CD4-positive, alpha-beta T cell (primary cell): ENCODE measurements around the gene BCAS2. TPM values are rescaled to one million over a fixed set of nuclear protein-coding genes. Genes with fewer than 3 reads are reported as not detected.
A peak's percentile ranks its signal among the peaks of the same experiment; 100 is the strongest.

Experiments used
- ATAC-seq: fragments of 200-7000 bp; cut with Tn5 transposase; one replicate; pipeline ENCODE4 v1.10.0; 2022; ENCODE audit warnings: mild to moderate bottlenecking; ENCODE audit not compliant: poor library complexity
- CTCF ChIA-PET: fragments of 350-600 bp; sonication (Branson Sonifier 250); formaldehyde crosslinking; loops from one replicate; lab custom pipeline; 2021; ENCODE audit warnings: antibody characterized with exemption, inconsistent platforms; lab: Charles Lee
- POLR2A ChIA-PET: fragments of 350-600 bp; sonication (Branson Sonifier 250); formaldehyde crosslinking; loops from one replicate; lab custom pipeline; 2021; ENCODE audit warnings: antibody characterized with exemption, inconsistent platforms; lab: Charles Lee
- DNase-seq, 14 experiments: peaks; one replicate each; pipeline ENCODE4 v3.0.0-alpha.2; 2013 to 2020; ENCODE audit warnings: mixed read lengths in 2 of 14
- H3K27ac ChIP-seq, 2 donors: one replicate each; pipeline versions ENCODE4 v1.5.1 to v1.7.0; 2013; ENCODE audit warnings: low read length in 2 of 2, low read depth in 1 of 2, mild to moderate bottlenecking in 1 of 2
- H3K27me3 ChIP-seq, 2 experiments: 1 replicate in 1 of 2; 2 replicates in 1 of 2; pipeline versions ENCODE4 v1.6.1 to v1.7.0; 2013; ENCODE audit warnings: low read length in 2 of 2, control low read depth in 1 of 2, mild to moderate bottlenecking in 1 of 2, moderate library complexity in 1 of 2; ENCODE audit not compliant: insufficient read depth in 2 of 2, control insufficient read depth in 1 of 2
- H3K36me3 ChIP-seq: one replicate; pipeline ENCODE4 v1.6.1; 2013; ENCODE audit warnings: low read length, control low read depth; ENCODE audit not compliant: insufficient read depth
- H3K4me1 ChIP-seq: one replicate; pipeline ENCODE4 v1.6.1; 2013; ENCODE audit warnings: low read length, control low read depth; ENCODE audit not compliant: insufficient read depth
- H3K4me3 ChIP-seq: one replicate; pipeline ENCODE4 v1.5.1; 2013; ENCODE audit warnings: mild to moderate bottlenecking, low read length, moderate library complexity
- H3K9me3 ChIP-seq, 2 experiments: 1 replicate in 1 of 2; 2 replicates in 1 of 2; pipeline versions ENCODE4 v1.6.1 to v1.7.0; 2013; ENCODE audit warnings: low read length in 2 of 2, mild to moderate bottlenecking in 2 of 2, control low read depth in 1 of 2, moderate library complexity in 1 of 2; ENCODE audit not compliant: control insufficient read depth in 1 of 2, insufficient read depth in 1 of 2
- H3K27ac Mint-ChIP-seq: one replicate; pipeline ENCODE4 v1.8.0; 2020; ENCODE audit warnings: mixed read lengths
- H3K27me3 Mint-ChIP-seq: one replicate; pipeline ENCODE4 v1.8.0; 2021; ENCODE audit warnings: mixed read lengths
- H3K36me3 Mint-ChIP-seq: one replicate; pipeline ENCODE4 v1.8.0; 2021; ENCODE audit warnings: low read depth, mixed read lengths
- H3K4me1 Mint-ChIP-seq: one replicate; pipeline ENCODE4 v1.8.0; 2021; ENCODE audit warnings: low read depth, mixed read lengths
- H3K4me3 Mint-ChIP-seq: one replicate; pipeline ENCODE4 v1.8.0; 2020; ENCODE audit warnings: mild to moderate bottlenecking, mixed read lengths
- H3K9me3 Mint-ChIP-seq: one replicate; pipeline ENCODE4 v1.8.0; 2020; ENCODE audit warnings: mixed read lengths
- CTCF ChIP-seq: fragments of 200-600 bp; IDR thresholded peaks from one replicate; pipeline ENCODE4 v1.8.0; 2022; ENCODE audit warnings: antibody characterized with exemption, mild to moderate bottlenecking
- intact Hi-C, 2 experiments: fragments of 100-400 bp; cut with DNase I in 1 of 2; cut with micrococcal nuclease in 1 of 2; formaldehyde crosslinking; loops; one replicate each; pipeline versions ENCODE4 v1.15.1 to v1.9.0; 2023 to 2025; cut with DNase I, micrococcal nuclease
- total RNA-seq, 174 experiments: library from RNA in 2 of 174; stranded (reverse) in 2 of 174; gene quantifications; one replicate each; pipeline ENCODE4 v1.2.3 and lab custom pipeline; 2021 to 2026

Gene BCAS2
- total RNA-seq, 2 experiments from 2014 or later, result 109 to 111 TPM

- Histone ChIP-seq H3K27me3 (peaks cover 0 to 3% of the 10 kb centered on the region in 2 experiments), H3K27ac (no peak overlapping the region), H3K4me3 (no peak overlapping the region), H3K9me3 (no peaks in the 10 kb centered on the region), H3K4me1 (no peaks in the 10 kb centered on the region), H3K36me3 (no peaks in the 10 kb centered on the region)
- Mint-ChIP-seq H3K4me3 (no peak overlapping the region), H3K27ac (no peak overlapping the region), H3K4me1 (no peaks in the 10 kb centered on the region), H3K36me3 (no peaks in the 10 kb centered on the region), H3K27me3 (peaks cover under 1% of the 10 kb centered on the region), H3K9me3 (no peaks in the 10 kb centered on the region)
- intact Hi-C loops, result no loop called here
- TF ChIP-seq CTCF, result no peak
- POLR2A ChIA-PET, result no interaction called here
- ATAC-seq (peak; percentile 41), DNase-seq (peak in 1 of 14 experiments; percentile 18)
- CTCF ChIA-PET, result interaction anchor here (1.5 kb wide), 1 partner anchor 64 kb away, joined by 7 read pairs; no protein-coding TSS in a partner anchor
These were observed 56.5 kb downstream of the BCAS2 start for GRCh38 chr1:114524944-114525343.

- ATAC-seq (no peak), DNase-seq (no peak)
- H3K36me3 ChIP-seq, result no peaks in the 10 kb centered on the region
- H3K4me3 Mint-ChIP-seq, result no peak overlapping the region
- no peak for TF ChIP-seq CTCF
- no peak overlapping the region for H3K4me3 ChIP-seq
- H3K27me3 Mint-ChIP-seq, result peaks cover 5% of the 10 kb centered on the region
- H3K4me1 ChIP-seq, result no peaks in the 10 kb centered on the region
- peaks cover 0 to 3% of the 10 kb centered on the region in 2 experiments for H3K27me3 ChIP-seq
- ChIA-PET CTCF (no interaction called here), POLR2A (interaction anchor here (0.9 kb wide), 1 partner anchor 11 kb away, joined by 3 read pairs; no protein-coding TSS in a partner anchor)
- no peaks in the 10 kb centered on the region for H3K36me3 Mint-ChIP-seq
- intact Hi-C loops, result no loop called here
- no peaks in the 10 kb centered on the region for H3K4me1 Mint-ChIP-seq
- no peak overlapping the region for H3K27ac ChIP-seq
- no peaks in the 10 kb centered on the region for H3K9me3 ChIP-seq
- no peak overlapping the region for H3K27ac Mint-ChIP-seq
- H3K9me3 Mint-ChIP-seq, result no peaks in the 10 kb centered on the region
These were observed 59.2 kb downstream of the BCAS2 start for GRCh38 chr1:114522264-114522575.

- Histone ChIP-seq H3K4me3 (no peak overlapping the region), H3K36me3 (no peaks in the 10 kb centered on the region), H3K4me1 (no peaks in the 10 kb centered on the region), H3K27me3 (peaks cover 0 to 3% of the 10 kb centered on the region in 2 experiments), H3K9me3 (no peaks in the 10 kb centered on the region), H3K27ac (no peak overlapping the region)
- peaks cover 5% of the 10 kb centered on the region for H3K27me3 Mint-ChIP-seq
- intact Hi-C loops, result no loop called here
- H3K4me1 Mint-ChIP-seq, result no peaks in the 10 kb centered on the region
- no peaks in the 10 kb centered on the region for H3K9me3 Mint-ChIP-seq
- no peaks in the 10 kb centered on the region for H3K36me3 Mint-ChIP-seq
- no peak for TF ChIP-seq CTCF
- no peak for ATAC-seq
- DNase-seq, result no peak
- POLR2A ChIA-PET, result interaction anchor here (0.9 kb wide), 1 partner anchor 10 kb away, joined by 3 read pairs; no protein-coding TSS in a partner anchor
- CTCF ChIA-PET, result no interaction called here
- H3K27ac Mint-ChIP-seq, result no peak overlapping the region
- no peak overlapping the region for H3K4me3 Mint-ChIP-seq
These were observed 59.8 kb downstream of the BCAS2 start for GRCh38 chr1:114521396-114522263.

Other genes starting within 250 kb of the BCAS2 start
- 10 to 100 TPM; 42.6 to 45.0 TPM for gene TRIM33, start 70.4 kb downstream of the BCAS2 start, total RNA-seq
- gene DENND2C, start 88.4 kb upstream of the BCAS2 start, total RNA-seq, result 1 to 10 TPM; 1.6 to 2.0 TPM
- gene AMPD1, start 113.9 kb upstream of the BCAS2 start, total RNA-seq, result not detected
- gene NRAS, start 135.2 kb upstream of the BCAS2 start, total RNA-seq, result 10 to 100 TPM; 28.9 to 30.4 TPM
- 100 to 1,000 TPM; 725 to 731 TPM for gene CSDE1, start 176.4 kb upstream of the BCAS2 start, total RNA-seq
- 10 to 100 TPM; 69.8 to 75.3 TPM for gene SIKE1, start 199.1 kb upstream of the BCAS2 start, total RNA-seq